Frontal cortex (tissue), 4 donors: ENCODE results near the gene PHF11. TPM values are rescaled to one million over a fixed set of nuclear protein-coding genes. Genes with fewer than 3 reads are reported as not detected.
A peak's percentile ranks its signal among the peaks of the same experiment; 100 is the strongest.

Source experiments
- DNase-seq, 2 donors: peaks; one replicate each; pipeline ENCODE4 v3.0.0; 2012; ENCODE audit warnings: low spot score in 2 of 2
- FAIRE-seq: peaks from 2 replicates; lab custom pipeline; 2012; peaks lifted over from hg19 to GRCh38; lab: Jason Lieb, UNC
- total RNA-seq: library from RNA; depleted of rRNA; stranded (reverse); fragments of >200 nt; gene quantifications from one replicate; pipeline ENCODE4 v1.2.3, GENCODE V29; 2014
- donor health status: control.
- donor health status: control.
- donor health status: control.

The PHF11 gene
- 3.7 TPM for total RNA-seq

- no peak for FAIRE-seq
- DNase-seq = peak; percentile 66 to 78
Measured at GRCh38 chr13:49495783-49496762, at the start of gene PHF11. TSS of gene PHF11 (plus strand) at chr13:49495953. CDS start at chr13:49496002, 49 bp downstream.

GRCh38 chr13:49446473-49446872, 49.3 kb upstream of the PHF11 start:
- FAIRE-seq (no peak), DNase-seq (no peak)

DNA sequence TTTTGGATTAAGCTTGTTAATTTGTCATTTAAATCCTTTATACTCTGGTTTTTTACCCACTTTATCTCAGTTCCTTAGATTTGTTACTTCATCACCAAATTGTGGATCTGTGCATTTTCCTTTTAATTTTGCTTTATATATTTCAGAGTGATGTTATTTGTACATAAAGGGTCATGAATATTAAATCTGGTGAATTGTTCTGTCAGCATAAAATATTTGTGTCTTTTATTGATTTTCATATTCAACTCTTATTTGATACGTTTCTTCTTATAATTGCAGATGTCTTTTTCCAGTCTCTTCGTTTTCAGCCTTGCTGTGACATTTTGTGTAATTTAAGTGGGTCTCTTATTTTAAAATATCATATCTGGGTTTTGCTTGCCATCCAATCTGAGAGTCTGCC, 47.0 kb upstream of the PHF11 start:
- FAIRE-seq (no peak), DNase-seq (no peak)

DNA sequence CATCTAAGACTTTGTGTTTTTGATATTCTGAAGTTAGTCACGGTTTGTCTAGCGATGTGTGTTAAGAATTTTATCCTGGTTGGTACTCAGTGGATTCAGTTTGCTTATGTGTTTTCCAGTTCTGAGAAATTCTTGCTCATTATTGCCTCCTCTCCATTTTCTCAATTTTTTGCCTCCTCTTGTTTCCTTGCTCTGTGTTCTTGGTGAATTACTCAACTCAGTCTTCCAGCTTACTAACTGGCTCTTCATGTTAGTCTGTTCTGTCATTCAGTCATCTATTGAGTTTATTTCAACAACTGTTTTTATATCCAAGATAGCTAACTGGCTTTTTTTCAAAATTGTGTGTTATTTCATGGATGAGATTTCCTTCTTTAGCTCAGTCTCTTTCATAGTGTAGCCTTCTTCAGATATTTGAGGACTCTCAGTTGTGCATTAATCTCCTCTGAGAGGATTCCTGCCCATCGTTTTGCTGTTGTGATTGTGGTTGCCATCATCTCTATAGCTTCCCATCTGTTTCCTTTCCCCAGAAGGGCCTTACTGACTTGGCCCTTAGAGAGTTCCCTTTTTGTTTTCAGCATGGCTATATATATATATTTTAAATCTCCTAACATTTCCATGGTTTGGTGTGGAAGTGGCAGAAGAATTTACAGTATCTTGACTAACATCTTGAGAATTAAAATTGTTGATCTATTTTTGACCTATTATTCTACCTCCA, 45.5 kb upstream of the PHF11 start:
- FAIRE-seq (no peak), DNase-seq (no peak)

DNA sequence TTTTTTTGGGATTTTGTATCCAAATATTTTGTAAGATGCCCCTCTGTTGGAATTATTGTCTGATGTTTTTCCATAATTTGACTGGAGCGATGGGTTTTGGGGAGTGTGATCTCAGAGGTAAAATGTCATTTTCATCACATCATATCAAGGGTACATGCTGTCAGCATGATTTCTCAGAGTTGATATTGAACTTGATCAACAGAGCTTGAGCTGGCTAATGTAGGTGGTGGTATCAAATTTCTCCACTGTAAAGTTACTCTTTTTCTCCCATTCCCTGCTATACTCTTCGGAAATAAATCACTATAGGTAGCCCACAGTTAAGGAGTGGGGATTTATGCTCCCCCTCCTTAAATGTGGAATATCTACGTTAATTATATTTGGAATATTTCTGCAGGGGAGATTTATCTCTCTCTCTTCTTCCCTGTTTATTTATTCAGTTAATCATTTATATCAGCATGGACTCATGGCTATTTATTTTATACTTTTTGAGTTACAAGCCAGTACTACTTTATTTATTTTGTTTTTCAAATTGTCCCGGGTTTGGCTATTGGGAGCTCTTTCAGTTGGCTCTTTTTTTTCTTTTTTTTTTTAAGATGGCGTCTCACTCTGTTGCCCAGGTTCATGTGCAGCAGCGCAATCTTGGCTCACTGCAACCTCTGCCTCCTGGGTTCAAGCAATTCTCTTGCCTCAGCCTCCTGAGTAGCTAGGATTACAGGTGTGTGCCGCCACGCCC, 42.9 kb upstream of the PHF11 start:
- no peak for DNase-seq
- no peak for FAIRE-seq

DNA sequence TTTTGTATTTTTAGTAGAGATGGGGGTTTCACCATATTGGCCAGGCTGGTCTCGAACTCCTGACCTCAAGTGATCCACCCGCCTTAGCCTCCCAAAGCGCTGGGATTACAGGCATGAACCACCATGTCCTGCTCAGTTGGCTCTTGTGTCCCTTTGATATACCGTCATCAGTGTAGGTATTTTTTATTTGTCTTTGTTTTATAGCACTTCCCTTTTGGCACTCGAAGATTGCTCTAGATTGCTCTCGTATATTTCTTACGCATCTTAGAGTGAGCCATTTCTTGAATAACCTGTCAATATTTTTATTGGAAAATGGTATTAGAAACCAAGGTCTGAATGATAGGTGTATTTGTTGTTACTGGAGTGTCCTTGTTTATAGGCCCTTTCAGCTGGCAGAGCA, 42.3 kb upstream of the PHF11 start:
- FAIRE-seq = no peak

GRCh38 chr13:49454388-49455006, 41.3 kb upstream of the PHF11 start:
- no peak for DNase-seq
- FAIRE-seq = peak; percentile 13

More for the DNA sequence above, 42.3 kb upstream of the PHF11 start:
- DNase-seq = no peak

DNA sequence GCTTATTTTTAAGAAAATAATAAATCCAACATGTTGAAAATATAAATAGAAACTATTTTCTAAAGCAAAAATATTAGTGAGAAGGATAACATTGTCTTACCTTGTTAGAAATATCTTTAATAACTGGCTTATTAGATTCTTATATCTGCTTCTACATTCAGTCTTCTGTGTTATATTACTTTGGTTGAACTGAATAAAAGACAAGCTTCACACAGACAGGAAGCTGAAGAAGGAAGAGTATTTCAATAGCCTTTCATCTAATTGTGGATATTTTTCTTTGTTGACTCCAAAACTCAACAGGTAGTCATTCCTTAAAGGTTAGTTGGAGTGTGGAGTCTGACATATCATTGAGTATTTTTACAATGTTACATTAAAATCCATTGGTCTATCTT, 40.8 kb upstream of the PHF11 start:
- no peak for DNase-seq
- FAIRE-seq = no peak

DNA sequence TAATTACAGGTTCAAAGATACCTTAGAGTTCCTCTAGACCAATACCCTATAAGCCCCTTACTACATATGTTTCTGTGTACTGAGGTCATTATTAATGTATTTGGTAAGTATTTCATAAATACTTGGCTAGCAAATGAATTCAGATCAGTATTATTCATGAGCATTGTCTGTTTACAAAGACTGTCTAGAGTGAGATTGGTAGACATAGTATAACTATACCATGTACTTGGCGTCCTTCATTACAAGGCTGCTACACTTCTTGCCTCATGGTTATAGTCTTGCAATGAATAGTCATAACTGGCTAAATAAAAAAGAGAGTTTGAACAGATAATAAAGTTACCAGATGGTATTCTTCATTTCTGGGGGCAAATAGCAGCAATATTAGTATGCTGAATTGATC, 39.6 kb upstream of the PHF11 start:
- no peak for DNase-seq
- no peak for FAIRE-seq

DNA sequence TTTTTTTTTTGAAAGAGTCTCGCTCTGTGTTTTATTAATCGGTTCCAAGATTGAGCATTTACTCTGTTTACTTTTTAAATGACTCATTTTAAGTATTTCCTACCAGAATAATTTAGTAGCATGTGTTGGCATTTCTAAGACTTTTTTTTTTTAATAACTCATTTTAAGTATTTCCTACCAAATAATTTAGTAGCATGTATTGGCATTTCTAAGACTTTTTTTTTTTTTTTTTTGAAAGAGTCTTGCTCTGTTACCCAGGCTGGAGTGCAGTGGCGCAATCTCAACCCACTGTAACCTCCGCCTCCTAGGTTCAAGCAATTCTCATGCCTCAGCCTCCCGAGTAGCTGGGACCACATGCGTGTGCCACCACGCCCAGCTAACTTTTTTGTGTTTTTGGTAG, 38.5 kb upstream of the PHF11 start:
- DNase-seq = no peak
- FAIRE-seq = no peak

- no peak for FAIRE-seq
- no peak for DNase-seq
Measured at GRCh38 chr13:49459580-49459979, 36.2 kb upstream of the PHF11 start.

DNA sequence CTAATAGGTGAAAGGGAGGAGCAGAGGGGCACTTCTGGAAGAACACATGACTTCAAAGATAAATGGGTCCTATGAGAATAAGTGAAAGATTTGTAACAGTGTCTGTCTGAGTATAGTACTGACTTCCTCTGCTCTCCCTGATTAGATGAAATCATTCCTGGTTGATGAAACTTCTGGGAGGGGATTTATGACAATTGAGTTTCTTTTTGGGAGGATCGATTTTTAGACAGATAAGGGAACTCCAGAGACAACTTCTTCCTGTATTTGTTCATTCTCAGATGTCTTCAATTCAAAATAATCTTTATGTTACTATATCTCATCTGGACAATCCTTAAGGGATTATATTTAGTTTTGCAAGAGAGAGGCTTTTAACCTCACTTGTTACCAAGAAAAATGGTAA, 31.7 kb upstream of the PHF11 start:
- FAIRE-seq (no peak), DNase-seq (no peak)

GRCh38 chr13:49464621-49465325, 31.0 kb upstream of the PHF11 start:
- no peak for FAIRE-seq
- no peak for DNase-seq

DNA sequence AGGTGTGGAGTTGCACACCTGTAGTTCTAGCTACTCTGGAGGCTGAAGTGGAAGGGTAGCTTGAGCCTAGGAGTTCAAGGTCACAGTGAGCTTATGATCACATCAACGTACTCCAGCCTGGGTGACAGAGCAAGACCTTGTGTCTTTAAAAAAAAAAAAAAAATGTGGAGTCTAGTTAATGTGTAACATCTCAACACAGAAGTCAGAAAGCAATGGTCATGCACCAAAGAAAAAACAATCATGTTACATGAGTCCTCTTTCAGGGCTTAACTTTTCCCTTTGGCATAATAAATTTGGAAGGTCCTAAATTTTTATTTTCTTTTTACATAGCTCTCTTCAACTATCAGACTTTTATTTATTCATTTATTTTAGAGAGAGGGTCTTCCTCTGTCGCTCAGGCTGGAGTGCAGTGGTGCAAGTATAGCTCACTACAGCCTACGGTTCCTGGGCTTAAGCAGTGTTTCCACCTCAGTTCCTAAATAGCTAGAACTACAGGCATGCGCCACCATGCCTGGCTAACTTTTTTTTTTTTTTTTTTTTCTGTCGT, 29.4 kb upstream of the PHF11 start:
- no peak for FAIRE-seq
- no peak for DNase-seq

- FAIRE-seq (no peak), DNase-seq (no peak)
Measured at GRCh38 chr13:49472186-49472585, 23.6 kb upstream of the PHF11 start.

- FAIRE-seq (no peak), DNase-seq (no peak)
Measured at GRCh38 chr13:49476529-49476928, 19.2 kb upstream of the PHF11 start.

DNA sequence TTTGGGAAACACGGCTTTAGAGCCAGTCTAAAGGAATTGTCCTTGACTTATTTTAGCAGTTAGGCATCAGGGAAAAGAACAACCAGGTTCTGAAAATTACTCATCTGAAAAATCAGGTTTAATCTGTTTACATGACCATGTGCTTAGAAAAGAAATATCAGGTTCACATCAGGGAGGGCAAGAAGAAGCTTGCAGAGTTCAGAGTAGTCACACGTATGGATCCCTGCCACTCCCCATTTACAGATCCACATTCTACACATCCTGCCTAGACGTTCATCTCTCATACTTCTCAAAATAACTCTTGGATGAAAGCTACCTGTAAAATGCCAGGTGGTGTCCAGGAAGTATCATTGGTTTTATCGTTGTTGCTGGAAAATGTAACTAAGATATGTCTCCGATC, 14.0 kb upstream of the PHF11 start:
- FAIRE-seq (no peak), DNase-seq (no peak)

DNA sequence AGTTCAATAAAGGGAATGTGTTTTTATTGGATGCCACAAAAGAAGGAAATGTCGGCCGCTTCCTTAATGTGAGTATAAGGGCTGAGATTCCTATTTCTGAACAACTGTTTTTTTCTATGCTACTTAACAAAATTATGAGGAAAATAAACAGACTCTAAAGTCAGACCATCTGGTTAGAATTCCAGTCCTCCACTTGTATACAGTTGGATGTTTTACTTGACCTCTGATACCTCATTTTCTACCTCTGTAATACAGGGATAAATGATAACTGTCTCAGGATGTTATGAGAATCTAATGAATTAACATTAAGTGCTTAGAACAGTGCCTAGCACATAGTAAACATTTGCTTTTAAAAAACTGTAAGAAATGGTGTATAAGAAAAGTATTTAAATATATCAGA, 7.2 kb upstream of the PHF11 start:
- no peak for DNase-seq
- FAIRE-seq = no peak

DNA sequence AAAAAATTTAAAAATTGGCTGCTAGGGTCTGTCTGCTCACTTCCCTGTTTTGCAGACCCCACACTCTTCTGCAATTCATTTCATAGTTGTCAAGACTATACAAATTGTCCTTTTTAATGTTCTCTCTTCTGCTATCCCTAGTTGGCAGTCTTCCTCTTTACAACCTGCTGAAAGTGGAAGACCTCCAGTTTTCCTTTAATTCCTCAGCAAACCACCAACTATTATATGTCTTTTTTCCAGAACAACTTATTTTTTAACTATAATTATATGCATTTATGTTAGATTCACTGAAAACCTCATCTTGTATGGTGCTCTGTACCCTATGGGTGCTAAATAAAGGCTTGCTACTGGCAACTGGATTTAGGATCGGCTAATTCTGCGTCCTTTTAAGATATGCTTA, 1.1 kb upstream of the PHF11 start:
- no peak for FAIRE-seq
- no peak for DNase-seq
